ENCODE data around the gene MAOA. TPM values are rescaled to one million over a fixed set of nuclear protein-coding genes. Genes with fewer than 3 reads are reported as not detected.

The MAOA gene
- total RNA-seq, 4 donors from 2014 or later = 287 to 362 (median 316) TPM

DNA sequence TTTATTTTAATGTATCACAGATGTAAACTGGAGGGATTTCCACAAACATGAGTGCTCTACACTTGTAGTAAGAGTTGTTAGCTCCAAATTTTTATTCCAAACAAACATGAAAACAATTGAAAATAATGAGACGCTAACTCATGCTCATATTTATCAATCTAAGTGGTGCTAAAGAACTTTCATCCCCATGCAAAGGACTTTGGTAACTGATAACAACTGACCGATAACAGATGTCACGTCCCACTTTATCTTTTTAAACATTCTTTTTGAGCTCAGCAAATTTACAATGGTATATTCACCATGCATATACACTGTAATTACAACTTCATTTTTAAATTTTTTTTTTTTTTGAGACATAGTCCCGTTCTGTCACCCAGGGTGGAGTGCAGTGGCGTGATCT lies 15.6 kb upstream of the MAOA start:
- intact Hi-C loops (cut with DNase I) = no loop called here
- H3K4me3 ChIP-seq (replicated peaks in 1 of 3) = no peak overlapping the region

DNA sequence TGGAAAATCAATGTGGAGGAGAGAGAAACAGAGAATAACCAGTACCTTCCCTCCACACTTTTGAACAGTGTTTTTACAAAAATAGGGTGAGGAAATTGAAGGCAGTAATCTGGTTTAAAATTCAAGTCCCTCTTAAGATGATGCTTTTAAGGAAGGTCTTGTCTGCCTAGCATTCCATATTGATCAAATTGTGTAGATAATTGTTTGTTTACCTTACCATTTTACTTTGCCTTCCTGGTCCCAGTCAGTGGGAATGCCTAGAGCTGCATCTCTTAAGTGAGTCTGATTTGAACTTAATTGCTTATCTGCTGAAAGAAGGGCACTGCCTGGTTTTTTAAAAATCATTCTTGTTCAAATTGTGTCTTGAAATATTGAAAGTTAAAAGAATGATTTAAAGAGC lies 14.4 kb upstream of the MAOA start:
- no peak for DNase-seq
- TF ChIP-seq POLR2A (IDR thresholded peaks at IDR 0.05) = no peak
- TF ChIP-seq, protein P1, sequence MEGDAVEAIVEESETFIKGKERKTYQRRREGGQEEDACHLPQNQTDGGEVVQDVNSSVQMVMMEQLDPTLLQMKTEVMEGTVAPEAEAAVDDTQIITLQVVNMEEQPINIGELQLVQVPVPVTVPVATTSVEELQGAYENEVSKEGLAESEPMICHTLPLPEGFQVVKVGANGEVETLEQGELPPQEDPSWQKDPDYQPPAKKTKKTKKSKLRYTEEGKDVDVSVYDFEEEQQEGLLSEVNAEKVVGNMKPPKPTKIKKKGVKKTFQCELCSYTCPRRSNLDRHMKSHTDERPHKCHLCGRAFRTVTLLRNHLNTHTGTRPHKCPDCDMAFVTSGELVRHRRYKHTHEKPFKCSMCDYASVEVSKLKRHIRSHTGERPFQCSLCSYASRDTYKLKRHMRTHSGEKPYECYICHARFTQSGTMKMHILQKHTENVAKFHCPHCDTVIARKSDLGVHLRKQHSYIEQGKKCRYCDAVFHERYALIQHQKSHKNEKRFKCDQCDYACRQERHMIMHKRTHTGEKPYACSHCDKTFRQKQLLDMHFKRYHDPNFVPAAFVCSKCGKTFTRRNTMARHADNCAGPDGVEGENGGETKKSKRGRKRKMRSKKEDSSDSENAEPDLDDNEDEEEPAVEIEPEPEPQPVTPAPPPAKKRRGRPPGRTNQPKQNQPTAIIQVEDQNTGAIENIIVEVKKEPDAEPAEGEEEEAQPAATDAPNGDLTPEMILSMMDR (IDR thresholded peaks at IDR 0.05) = no peak
- H3K27ac ChIP-seq = no peak overlapping the region
- H3K9me3 ChIP-seq = no peaks in the 10 kb centered on the region
- no peak overlapping the region for H3K4me3 ChIP-seq (replicated peaks in 1 of 3)
- no peaks in the 10 kb centered on the region for H3K27me3 ChIP-seq
- no peaks in the 10 kb centered on the region for H3K36me3 ChIP-seq
- peaks cover 0 to 5% of the 10 kb centered on the region in 2 donors for H3K4me1 ChIP-seq
- intact Hi-C loops (cut with DNase I) = no loop called here

More for the DNA sequence above, 15.6 kb upstream of the MAOA start:
- TF ChIP-seq, protein P1 (IDR thresholded peaks at IDR 0.05) = no peak
- no peak for TF ChIP-seq POLR2A (IDR thresholded peaks at IDR 0.05)
- Histone ChIP-seq H3K27me3 (no peaks in the 10 kb centered on the region), H3K27ac (no peak overlapping the region), H3K9me3 (no peaks in the 10 kb centered on the region), H3K36me3 (no peaks in the 10 kb centered on the region), H3K4me1 (peaks cover 0 to 5% of the 10 kb centered on the region in 2 donors)
- WGBS, 2 donors = 91 to 93% methylated on average over 5 of the region's 5 CpGs
- no peak for DNase-seq

DNA sequence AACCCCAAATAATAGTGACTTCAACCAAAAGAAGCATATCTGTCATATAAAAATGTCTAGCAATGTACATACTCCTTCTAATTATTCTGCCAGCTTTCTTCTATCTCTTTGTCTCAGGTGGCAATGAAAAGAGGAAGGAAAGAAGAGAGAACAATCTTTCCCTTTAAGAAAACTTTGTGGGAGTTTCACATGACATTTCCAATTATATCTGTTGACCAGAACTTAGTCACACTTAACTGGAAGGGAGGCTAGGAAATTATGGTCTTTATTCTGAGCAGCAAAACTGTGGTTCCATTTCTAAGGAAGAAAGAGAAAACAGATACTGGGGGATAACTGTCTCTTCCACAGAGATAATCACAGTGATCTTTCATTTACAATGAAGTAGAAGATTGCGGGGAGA lies 12.9 kb upstream of the MAOA start:
- Histone ChIP-seq H3K4me3 (replicated peaks in 1 of 3) (no peak overlapping the region), H3K27me3 (no peaks in the 10 kb centered on the region), H3K36me3 (no peaks in the 10 kb centered on the region), H3K4me1 (peaks cover 0 to 5% of the 10 kb centered on the region in 2 donors), H3K27ac (no peak overlapping the region), H3K9me3 (no peaks in the 10 kb centered on the region)
- TF ChIP-seq, protein P1 (IDR thresholded peaks at IDR 0.05) = no peak
- TF ChIP-seq POLR2A (IDR thresholded peaks at IDR 0.05) = no peak
- intact Hi-C loops (cut with DNase I) = no loop called here
- 95 to 100% methylated on average over 1 of the region's 1 CpG for WGBS, 2 donors
- DNase-seq = no peak

DNA sequence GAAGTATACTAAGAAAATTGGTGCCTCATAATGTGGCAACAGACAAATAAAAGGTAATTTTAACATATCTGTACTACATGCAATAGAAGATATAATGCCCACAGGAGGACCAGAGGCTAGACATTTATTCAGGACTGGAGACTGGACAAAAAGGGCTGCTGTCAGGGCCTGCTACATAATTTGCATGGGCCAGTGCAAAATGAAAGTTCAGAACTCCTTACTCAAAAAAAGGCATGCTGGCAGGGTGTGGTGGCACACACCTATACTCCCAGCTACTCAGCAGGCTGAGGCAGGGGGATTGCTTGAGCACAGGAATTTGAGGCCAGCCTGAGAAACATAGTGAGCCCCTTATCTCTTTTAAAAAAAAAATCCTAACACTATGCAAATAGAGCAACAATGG lies 12.4 kb upstream of the MAOA start:
- TF ChIP-seq, protein P1 (IDR thresholded peaks at IDR 0.05) = no peak
- no peak for TF ChIP-seq POLR2A (IDR thresholded peaks at IDR 0.05)
- no peaks in the 10 kb centered on the region for H3K27me3 ChIP-seq
- H3K36me3 ChIP-seq = no peaks in the 10 kb centered on the region
- H3K9me3 ChIP-seq = no peaks in the 10 kb centered on the region
- intact Hi-C loops (cut with DNase I) = no loop called here
- H3K27ac ChIP-seq = no peak overlapping the region
- no peak for DNase-seq
- H3K4me1 ChIP-seq = peaks cover 0 to 5% of the 10 kb centered on the region in 2 donors
- no peak overlapping the region for H3K4me3 ChIP-seq (replicated peaks in 1 of 3)

DNA sequence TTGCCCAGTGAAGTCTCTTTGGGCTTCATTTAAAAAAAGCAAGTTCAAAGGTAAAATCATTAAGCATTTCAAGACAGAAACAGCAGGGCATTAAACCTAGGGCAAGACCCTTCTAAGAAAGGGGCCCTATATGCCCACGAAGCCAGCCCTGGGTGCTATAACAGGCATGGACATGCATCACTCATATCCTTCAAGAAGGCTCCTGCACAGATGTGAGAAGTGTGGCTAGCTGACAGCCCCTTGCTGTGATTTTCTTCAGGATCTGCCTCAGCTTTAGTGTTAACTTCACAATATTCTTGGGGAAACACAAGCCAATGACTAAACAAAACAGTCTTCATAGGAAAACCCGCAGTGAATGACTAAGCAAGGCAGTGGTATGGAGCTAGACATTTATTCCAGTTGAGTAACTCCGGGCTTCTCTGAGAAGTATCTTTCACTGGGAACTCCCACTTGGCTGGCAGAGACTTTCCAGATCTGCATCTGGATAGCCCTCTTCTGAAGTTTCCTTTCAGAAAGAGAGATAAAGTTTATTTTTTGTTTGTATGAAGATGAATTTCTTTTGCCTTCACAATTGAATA lies 11.9 kb upstream of the MAOA start:
- H3K9me3 ChIP-seq = no peaks in the 10 kb centered on the region
- no peak overlapping the region for H3K4me3 ChIP-seq (replicated peaks in 1 of 3)
- intact Hi-C loops (cut with DNase I) = no loop called here
- H3K27me3 ChIP-seq = no peaks in the 10 kb centered on the region
- whole genome bisulfite sequencing, 2 donors = 19 to 21% methylated on average over 3 of the region's 3 CpGs
- DNase-seq = no peak
- peaks cover 0 to 5% of the 10 kb centered on the region in 2 donors for H3K4me1 ChIP-seq
- H3K36me3 ChIP-seq = no peaks in the 10 kb centered on the region
- no peak overlapping the region for H3K27ac ChIP-seq
- TF ChIP-seq, protein P1 (IDR thresholded peaks at IDR 0.05) = no peak
- no peak for TF ChIP-seq POLR2A (IDR thresholded peaks at IDR 0.05)
